SKM-1 (cell line): ENCODE measurements around the gene BDH2.
A peak's percentile ranks its signal among the peaks of the same experiment; 100 is the strongest.

Experiments
- DNase-seq: peaks from one replicate; lab custom pipeline; 2025; ENCODE audit not compliant: unreplicated experiment; lab: John Stamatoyannopoulos, UW

The BDH2 gene

DNA sequence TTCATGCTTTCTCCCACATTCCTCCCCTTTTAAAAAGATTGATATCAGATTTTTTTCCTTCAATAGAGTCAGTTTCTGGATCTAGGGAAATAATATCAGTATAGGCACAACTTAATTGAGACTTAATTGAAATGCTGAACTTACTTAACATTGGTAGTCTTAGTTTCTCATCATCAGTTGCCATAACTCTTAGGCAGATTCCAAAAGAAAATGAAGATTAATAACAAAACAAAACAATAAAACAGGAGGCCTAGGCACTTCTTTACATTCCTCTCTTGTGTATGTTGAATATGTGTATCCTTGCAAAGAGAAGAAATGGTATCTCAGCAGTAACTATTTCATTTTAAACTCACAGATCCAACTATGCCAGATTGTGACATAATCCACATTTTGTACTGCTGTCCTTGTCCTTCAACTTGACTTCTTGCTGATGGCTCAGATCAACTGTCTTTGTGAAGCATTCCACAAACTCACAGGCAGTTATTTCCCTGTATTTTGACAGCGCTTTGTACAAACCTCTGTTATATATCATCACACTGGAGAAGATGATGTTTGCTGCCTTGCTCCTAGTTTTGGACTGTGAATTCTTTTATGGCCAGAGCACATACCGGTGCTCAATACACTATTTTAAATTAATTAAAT, 14.0 kb downstream of the BDH2 start:
- no peak for DNase-seq

DNA sequence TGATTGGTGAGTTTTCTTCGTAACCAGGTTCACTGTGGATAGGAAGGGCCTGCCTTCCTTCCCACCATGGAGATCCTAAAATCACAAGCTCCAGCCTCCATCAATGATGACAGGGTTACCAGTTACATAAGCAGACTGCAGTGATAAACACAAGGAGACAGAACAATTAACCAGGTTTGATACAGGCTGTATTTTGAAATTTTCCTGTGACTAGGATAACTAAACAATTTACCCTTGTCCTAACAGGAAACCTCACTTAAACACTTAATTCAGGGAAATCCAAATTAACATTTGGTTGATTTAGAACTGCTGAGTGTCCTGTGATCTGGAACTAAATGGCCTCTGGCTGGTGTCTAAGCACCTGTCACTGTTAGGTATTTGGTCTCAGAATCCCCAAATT, 20.0 kb downstream of the BDH2 start:
- DNase-seq: no peak

DNA sequence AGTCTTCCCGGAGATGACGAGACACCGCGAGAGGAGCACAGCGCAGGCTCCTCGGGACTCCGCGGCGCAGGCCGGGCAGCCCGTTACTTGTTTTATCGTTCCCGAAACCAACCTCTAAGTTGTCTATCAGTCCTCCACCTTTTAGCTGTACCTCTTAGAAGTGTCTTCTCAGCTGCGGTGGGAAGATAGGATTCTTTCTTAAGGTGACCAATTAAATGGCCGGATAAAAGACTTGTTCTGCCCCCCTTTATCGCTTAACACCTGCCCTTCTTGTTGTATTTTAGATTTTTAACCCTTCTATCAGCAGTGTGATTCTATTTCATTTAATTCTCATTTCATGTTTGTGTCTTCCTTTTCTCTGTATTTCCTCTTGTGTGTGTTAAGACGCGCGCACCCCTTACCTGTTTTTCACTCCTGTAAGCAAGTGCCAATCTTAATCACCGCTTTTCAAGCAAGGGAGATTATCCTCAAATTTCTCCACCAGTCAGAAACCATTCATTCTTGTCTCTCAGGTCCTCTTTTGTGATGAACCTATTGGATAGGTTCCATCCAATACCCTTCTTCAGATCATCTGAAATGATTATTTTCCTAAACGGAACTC, 22.8 kb downstream of the BDH2 start, which contains the start of gene SLC9B2:
TSS of gene SLC9B2 (minus strand) at position 15 of the 601 bp plus-strand sequence. CDS start 9,211 bp downstream, outside the sequence.
- DNase-seq: peak; percentile 44

DNA sequence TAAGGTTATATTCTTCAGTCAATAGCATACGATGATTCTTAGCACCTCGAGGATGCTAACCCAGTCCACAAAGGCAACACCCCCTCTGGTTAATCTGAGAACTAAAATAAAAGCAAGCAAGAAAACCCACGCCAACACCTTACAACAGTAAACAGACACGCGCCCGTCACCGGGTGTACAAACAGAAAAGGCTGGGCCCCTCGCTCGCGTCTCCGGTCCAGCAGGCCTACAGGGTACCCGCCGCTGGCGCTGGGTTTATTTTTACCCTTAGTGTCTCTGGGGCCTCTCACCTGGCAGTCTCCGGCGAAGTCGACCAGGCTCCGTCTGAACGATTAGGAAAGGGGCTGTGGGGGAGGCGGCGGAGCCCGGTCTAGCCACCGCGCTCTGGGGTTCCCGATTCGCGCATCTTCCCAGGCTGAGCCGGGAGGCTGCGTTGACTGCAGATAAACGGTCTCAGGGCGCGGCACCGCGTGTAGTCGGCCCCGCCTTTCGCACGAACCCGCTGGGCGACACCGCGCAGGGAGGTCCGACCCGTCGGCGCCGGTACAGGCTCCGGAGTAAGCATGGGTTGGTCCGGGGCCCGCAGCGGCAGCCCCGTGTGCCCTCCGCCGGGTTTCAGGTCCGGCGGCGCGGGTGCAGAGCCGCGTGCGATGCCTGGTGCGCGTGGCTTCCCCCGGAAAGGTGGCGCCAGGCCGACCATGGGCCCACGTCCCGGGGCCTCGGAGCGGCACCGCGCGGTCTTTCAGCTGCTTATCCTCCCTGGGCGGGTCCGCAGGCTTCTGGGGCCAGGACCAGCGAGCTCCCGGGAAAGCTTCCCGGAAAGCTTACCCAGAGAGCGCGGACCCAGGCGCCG, 23.5 kb downstream of the BDH2 start:
- DNase-seq: peak; percentile 52

DNA sequence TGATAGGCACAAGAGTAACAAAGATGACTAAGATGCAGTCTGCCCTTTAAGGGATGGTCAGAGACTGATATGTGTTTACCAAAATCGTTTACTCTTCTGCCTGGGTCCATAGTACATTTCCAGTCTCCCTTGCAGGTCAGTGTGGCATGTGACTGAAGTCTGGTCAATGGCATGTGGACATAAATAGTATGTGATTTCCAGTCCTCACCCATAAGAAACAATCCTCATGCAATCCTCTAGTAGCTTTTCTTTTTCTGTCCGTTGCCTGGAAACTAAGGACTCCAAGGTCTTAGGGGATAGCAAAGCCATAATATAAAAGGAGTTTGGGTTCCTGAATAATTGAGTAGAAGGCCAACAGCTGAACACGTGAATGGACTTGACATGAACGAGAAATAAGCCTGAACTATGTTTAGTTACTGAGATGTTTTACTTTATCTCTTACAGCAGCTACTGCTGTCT, 24.2 kb downstream of the BDH2 start:
- no peak for DNase-seq

DNA sequence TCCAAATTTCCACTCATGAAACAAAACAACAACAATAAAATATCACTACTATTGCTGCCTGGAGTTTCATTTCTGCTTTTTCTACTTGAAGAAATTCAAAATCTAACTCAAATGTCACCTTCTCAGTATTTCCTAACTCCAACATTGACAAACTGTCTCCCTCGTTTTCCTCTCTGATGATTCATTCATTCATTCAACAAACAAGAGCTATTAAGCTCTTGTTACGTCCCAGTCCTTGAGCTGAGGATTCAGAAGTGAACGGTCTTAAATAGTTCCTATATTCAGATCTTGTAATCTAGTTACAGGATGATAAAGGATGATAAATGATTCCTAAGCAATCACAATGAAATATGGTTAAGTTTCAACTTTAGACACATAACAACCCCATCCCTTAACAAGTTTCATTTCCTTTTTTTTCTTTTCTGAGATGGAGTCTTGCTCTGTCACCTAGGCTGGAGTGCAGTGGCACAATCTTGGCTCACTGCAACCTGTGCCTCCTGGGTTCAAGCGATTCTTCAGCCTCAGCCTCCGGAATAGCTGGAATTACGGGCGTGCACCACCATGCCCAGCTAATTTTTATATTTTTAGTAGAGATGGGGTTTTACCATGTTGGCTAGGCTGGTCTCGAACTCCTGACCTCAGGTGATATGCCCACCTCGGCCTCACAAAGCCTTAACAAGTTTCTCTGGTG, 24.7 kb downstream of the BDH2 start:
- no peak for DNase-seq

DNA sequence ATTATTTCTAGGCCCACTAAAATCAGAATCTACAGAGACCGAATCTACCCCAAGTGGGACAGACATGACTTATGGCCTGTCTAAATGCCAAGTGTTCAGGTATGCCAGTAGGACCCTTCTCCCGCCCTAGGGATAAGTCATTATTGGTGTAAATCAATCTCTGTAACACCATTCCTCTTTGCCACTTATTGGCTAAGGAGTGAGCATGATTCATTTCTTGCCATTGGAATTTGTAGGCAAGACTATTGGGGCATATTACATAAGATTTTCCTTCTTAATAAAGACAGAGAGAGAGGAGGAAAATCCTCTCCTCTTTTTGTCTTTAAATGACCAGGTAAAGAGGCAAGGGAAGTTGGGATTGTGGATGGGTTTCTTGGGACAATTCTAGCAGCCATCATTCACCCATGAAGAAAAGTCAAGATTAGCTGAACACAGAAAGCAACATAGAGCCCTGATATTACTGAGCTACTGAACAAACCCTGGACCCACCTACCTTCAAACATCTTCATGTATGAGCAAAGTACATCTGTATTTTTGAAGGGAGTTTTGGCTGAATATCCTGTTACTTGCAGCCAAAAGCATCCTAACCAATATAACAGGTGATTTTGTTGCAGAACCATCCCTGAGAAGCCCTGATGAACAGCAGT, 25.7 kb downstream of the BDH2 start:
- DNase-seq: no peak

DNA sequence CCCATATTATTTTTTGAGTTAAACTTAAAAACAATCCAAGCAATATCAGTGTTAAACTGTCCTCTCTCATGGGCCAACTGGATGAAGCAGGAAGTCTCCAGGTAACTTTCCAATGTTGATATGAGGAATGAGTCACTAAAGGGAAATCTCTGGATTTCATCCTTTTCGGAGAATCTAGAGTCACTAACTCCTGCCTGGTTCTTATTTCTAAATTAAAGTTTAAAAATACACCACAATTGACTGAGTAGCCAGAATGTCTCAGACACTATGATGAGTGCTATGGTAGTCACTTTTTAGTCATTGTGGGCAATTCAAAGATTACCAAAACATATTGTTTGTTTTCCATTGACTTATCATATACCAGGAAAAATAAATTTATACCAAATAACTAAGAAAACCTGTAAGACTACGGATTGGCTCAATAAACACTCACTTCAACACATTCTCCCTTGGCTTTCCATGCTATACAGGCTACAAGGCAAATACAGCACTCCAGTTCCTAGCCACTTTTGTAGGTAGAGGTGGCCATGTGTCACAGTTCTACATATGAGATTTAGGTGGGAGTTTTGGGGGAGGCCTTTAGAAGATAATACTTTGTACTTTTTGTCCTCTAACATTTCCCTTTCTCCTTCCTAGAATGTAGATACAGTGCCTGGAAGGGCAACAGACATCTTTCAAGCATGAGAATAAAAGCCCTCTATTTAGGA, 31.6 kb downstream of the BDH2 start:
- DNase-seq: no peak

DNA sequence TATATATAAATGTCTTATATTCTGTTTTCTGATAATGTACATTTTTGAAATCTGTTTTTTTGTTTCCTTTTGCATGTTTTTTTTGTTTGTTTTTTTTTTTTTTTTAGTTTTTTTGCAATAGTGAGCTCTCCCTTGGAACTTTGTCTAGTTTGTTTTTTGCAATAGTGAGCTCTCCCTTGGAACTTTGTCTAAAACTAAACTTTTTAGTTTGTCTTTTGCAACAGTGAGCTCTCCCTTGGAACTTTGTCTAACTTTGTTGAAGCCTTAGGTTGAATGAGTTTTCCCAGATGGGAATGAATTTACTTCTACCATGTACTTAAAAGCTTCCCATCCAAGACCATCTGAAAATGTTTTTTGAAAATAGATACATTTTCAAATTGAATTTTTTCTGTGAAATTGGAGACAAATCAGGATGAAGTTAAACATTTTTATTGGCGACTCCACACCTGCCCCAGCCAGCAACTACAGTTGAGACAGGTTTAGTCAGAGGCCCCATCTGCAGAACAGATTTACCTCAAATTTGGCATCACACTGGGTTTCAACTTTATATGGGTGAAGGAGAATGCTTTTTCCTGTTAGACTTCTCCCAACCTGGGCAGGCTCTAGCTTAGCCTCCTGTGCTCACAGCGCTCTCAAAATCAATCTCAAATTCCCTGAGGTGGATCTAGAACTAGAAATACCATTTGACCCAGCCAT, 39.0 kb downstream of the BDH2 start:
- DNase-seq: no peak

DNA sequence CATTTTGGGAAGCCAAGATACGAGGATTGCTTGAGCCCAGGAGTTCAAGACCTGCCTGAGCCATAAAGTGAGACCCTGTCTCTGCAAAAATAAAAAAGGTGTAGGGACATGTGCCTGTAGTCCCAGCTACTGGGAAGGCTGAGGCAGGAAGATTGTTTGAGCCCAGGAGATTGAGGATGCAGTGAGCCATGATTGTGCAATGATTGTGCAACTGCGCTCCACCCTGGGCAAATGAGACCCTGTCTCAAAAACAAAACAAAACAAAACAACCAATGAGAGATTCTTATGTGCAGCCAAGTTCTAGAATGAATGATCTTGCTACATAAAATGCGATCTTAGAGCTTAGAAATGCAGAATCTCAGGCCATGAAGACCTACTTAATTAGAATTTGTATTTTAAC, 45.6 kb downstream of the BDH2 start:
- DNase-seq: no peak

DNA sequence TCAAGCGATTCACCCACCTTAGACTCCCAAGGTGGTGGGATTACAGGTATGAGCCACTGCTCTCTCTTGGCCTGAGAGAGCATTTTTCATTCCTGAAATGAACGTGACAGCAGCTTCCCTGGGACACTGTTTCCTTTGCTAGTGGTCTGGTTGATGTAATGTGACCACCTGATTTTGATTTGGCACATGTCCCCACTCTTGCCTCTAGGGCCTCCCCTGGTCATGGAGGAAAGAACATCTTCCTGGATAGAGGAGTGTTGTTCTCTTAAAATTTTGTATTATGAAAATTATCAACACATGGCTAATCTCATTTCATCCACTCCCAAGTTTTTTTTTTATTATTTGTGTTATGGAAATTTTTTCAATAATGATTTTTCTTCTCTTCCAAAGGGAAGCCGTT, 46.9 kb downstream of the BDH2 start:
- DNase-seq: no peak

DNA sequence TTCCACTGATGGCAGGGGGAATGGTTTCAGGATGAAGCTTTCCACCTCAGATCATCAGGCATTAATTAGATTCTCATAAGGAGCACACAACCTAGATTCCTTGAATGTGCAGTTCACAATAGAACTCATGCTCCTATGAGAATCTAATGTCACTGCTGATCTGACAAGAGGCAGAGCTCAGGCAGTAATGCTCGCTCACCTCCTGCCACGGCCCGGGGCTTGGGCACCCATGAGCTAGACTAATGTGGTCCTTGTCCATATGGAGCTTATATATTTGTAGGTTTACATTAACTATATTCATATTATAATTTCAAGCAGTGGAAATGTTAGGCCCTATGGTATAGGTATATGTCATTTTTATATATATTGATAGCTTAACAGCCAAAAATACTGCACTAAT, 47.5 kb downstream of the BDH2 start:
- no peak for DNase-seq

DNA sequence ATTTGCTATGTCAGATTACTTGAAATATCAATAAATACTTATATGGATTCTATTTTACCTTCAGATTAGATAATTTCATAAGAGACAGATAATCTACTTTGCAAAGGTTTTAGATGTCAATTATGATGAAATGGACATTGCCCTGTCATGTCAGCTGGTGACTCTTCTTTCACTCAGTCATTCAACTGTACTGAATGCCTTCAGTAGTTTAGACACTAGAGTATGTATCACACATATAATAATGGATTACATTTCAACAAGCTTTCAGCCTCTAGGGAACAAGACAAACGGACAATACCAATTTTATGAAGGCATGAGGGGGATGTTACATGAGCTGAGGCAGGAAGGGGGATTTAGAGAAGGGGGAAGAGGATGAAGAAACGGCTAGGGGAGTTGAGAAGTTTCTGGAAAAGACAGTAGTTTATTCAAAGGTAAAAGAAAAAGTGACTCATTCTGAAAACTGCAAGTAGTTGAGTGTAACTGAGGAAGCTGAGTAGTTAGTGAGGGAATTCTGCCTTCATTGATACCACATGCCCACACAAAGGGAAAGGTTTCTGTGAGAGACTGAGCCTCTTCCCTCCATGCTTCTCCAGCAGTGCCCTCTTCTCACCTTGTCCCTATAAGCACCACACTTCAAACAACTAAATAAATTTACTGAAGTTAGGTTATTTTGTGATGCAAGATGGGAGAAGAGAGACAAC, 48.7 kb downstream of the BDH2 start:
- DNase-seq: no peak

DNA sequence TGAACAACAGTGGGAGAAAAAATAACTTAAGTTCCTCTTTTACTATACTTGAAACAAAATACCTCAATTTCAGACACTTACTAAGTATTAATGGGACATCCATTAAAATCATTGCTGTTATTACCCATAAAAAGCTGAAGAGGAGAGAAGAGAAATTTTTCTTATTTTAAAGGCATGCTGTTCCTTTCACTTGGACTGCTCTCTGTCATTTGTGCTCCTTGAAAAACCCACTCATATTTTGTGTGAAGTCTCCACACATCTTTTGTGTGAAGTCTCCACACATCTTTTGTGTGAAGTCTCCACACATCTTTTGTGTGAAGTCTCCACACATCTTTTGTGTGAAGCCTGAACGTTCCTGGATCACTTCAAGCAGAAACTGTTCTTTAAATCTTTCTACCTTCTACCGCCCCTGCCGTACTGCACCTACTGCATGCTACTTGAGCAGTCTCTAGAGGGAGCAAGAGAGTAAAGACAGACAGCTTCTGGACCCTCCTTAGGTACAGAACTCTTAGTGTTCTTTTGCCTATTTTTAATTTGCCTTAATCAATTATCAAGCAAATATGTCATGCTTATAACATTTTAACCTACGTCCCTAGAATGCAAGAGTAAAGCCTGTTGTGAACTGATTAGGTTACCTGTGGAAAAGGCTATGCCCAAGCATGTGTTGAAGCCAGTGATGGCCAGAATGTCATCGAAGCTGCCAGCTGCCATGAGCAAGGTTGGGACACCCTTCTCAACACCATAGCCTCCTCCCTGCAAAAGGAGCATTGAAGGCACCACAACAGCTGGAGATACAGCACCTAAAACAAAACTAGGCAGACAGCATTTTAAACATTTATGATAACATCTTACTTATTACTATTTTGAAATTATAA, 53.0 kb downstream of the BDH2 start:
- DNase-seq: peak; percentile 27

DNA sequence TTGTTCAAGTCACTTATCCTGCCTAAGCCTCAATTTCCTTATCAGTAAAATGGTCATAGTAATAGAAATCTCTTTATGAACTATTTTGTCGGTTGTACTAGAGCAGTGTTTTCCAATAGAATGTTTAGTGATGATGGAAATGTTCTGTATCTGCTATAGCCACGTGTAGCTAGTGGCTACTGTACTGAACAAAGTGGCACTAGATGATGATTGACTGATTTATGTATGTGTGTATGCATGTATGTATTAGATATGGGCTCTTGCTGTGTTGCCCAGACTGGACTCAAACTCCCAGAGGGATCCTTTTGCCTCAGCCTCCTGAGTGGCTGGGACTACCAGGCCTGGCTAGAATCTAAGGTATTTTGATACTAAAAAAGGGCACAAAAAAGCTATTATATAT, 55.5 kb downstream of the BDH2 start:
- no peak for DNase-seq

DNA sequence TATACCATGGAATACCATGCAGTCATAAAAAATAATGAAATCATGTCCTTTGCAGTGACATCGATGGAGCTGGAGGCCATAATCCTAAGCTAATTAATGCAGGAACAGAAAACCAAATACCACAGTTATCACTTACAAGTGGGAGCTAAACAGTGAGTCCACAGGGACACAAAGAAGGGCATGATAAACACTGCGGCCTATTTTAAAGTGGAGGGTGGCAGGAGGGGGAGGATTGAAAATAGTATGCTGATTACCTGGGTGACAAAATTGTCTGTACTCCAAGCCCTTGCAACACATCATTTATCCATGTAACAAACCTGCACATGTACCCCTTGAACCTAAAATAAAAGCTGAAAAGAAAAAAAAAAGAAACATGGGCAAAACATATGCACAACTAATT, 63.5 kb downstream of the BDH2 start:
- no peak for DNase-seq

DNA sequence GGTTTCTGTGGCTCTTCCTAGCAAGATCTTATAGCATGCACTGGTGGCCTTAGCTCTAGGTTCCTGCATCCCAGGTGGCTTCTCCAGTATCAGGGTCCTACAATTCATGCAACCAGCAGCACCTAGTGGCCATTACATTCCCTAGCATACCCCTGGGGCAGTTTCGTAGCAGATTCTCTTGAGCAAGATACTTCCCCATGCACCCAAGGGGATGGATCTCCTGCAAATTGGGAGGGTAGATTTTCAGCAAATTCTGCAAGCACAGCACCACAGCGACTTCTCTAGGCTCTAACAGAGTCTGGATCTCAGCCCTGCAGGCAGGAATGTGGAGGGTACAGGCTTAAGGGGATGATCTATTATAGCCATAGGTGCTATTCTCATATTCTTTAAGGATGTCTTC, 67.1 kb downstream of the BDH2 start:
- peak; percentile 16 for DNase-seq

DNA sequence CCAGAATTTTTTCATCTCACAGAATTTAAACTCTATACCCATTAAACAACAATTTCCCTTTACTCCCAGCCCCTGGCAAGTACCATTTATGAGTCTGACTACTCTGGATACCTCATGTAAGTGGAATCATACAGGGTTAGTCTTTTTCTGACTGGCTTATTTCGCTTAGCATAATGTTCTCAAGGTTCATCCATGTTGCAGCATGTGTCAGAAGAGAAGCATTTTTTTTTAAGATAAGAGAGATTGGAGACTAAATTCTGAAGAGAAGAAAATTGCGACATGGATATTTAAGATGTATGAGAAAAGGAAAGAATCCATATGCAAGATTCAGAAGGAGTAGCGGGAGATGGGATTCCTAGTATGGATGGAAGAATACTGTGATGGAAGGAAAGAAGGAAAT, 68.8 kb downstream of the BDH2 start:
- DNase-seq: no peak
